Measurements from ENCODE around the gene ROBO1. TPM values are rescaled to one million over a fixed set of nuclear protein-coding genes. Genes with fewer than 3 reads are reported as not detected.

The ROBO1 gene
- polyA plus RNA-seq, 1 donor (not counting 4 experiments of a cell fraction or from before 2014, with no cell fraction given) = 27.1 TPM

- no peaks in the 10 kb centered on the region for H3K36me3 ChIP-seq (ENCODE audit: control insufficient read depth in 2 of 2, extremely low read depth in 1 of 2, insufficient read depth in 2 of 2, low read length in 2 of 2)
- no peak overlapping the region for H3K4me2 ChIP-seq (ENCODE audit: control insufficient read depth, extremely low read depth, insufficient read depth, low read depth, low read length)
- H3K9ac ChIP-seq (ENCODE audit: control insufficient read depth, extremely low read depth, insufficient read depth, low read length) = no peak overlapping the region
- DNase-seq (ENCODE audit: low read depth, low spot score) (no peak), FAIRE-seq (no peak)
- no peaks in the 10 kb centered on the region for H3K4me1 ChIP-seq (ENCODE audit: control insufficient read depth, extremely low read depth, insufficient read depth, low read length)
- H2AFZ ChIP-seq (ENCODE audit: control insufficient read depth, low read length) = no peak overlapping the region
- no peaks in the 10 kb centered on the region for H3K9me1 ChIP-seq (ENCODE audit: control insufficient read depth, extremely low read depth, insufficient read depth, low read length)
- H3K79me2 ChIP-seq (ENCODE audit: control insufficient read depth, insufficient read depth, low read length) = no peaks in the 10 kb centered on the region
- no peak overlapping the region for H3K27ac ChIP-seq (ENCODE audit: control insufficient read depth, insufficient read depth, low read length)
- no peaks in the 10 kb centered on the region for H3K9me3 ChIP-seq (ENCODE audit: control insufficient read depth, low read depth, low read length)
- TF ChIP-seq EZH2 (IDR thresholded peaks at IDR 0.05; ENCODE audit: low read length) = no peak
- no peak for TF ChIP-seq CTCF (optimal IDR thresholded peaks at IDR 0.05 in 1 of 3, IDR thresholded peaks at IDR 0.05 in 1 of 3, conservative IDR thresholded peaks at IDR 0.05 in 1 of 3; ENCODE audit: extremely low read depth in 1 of 3, insufficient read depth in 2 of 3, low read length in 3 of 3)
- dilution Hi-C loops (cut with MboI; ENCODE audit: extremely low pct_ligation_motif_present, low sequenced_read_pairs) = no loop called here
- no peaks in the 10 kb centered on the region for H3K27me3 ChIP-seq (ENCODE audit: control insufficient read depth, extremely low read depth, insufficient read depth, low read length)
- H3K4me3 ChIP-seq (ENCODE audit: control insufficient read depth in 2 of 3, extremely low read depth in 1 of 3, insufficient read depth in 2 of 3, low read depth in 1 of 3, low read length in 3 of 3) = no peak overlapping the region
- H4K20me1 ChIP-seq (ENCODE audit: control insufficient read depth, extremely low read depth, insufficient read depth, low read length) = no peaks in the 10 kb centered on the region
Measured at GRCh38 chr3:79690072-79690471, 77.7 kb downstream of the ROBO1 start.

- Histone ChIP-seq H3K9me3 (ENCODE audit: control insufficient read depth, low read depth, low read length) (no peaks in the 10 kb centered on the region), H3K9ac (ENCODE audit: control insufficient read depth, extremely low read depth, insufficient read depth, low read length) (no peak overlapping the region), H3K4me3 (ENCODE audit: control insufficient read depth in 2 of 3, extremely low read depth in 1 of 3, insufficient read depth in 2 of 3, low read depth in 1 of 3, low read length in 3 of 3) (no peak overlapping the region), H3K36me3 (ENCODE audit: control insufficient read depth in 2 of 2, extremely low read depth in 1 of 2, insufficient read depth in 2 of 2, low read length in 2 of 2) (no peaks in the 10 kb centered on the region), H2AFZ (ENCODE audit: control insufficient read depth, low read length) (no peak overlapping the region), H3K79me2 (ENCODE audit: control insufficient read depth, insufficient read depth, low read length) (no peaks in the 10 kb centered on the region), H3K4me1 (ENCODE audit: control insufficient read depth, extremely low read depth, insufficient read depth, low read length) (no peaks in the 10 kb centered on the region), H4K20me1 (ENCODE audit: control insufficient read depth, extremely low read depth, insufficient read depth, low read length) (no peaks in the 10 kb centered on the region), H3K27ac (ENCODE audit: control insufficient read depth, insufficient read depth, low read length) (no peak overlapping the region), H3K9me1 (ENCODE audit: control insufficient read depth, extremely low read depth, insufficient read depth, low read length) (no peaks in the 10 kb centered on the region), H3K27me3 (ENCODE audit: control insufficient read depth, extremely low read depth, insufficient read depth, low read length) (no peaks in the 10 kb centered on the region), H3K4me2 (ENCODE audit: control insufficient read depth, extremely low read depth, insufficient read depth, low read depth, low read length) (no peak overlapping the region)
- DNase-seq (ENCODE audit: low read depth, low spot score) = no peak
- TF ChIP-seq CTCF (optimal IDR thresholded peaks at IDR 0.05 in 1 of 3, IDR thresholded peaks at IDR 0.05 in 1 of 3, conservative IDR thresholded peaks at IDR 0.05 in 1 of 3; ENCODE audit: extremely low read depth in 1 of 3, insufficient read depth in 2 of 3, low read length in 3 of 3) (no peak), EZH2 (IDR thresholded peaks at IDR 0.05; ENCODE audit: low read length) (no peak)
- dilution Hi-C loops (cut with MboI; ENCODE audit: extremely low pct_ligation_motif_present, low sequenced_read_pairs) = no loop called here
- FAIRE-seq = no peak
Measured at GRCh38 chr3:79685108-79685507, 82.7 kb downstream of the ROBO1 start.
